Glomerular visceral epithelial cell (primary cell): ENCODE measurements around the gene CISD1.
"Not testable (repeated sequence)": the region's sequence is repeated elsewhere in the genome, so short reads cannot be mapped to it uniquely, and the experiment has no call there.

Source experiments
- DNase-seq: peaks from one replicate; pipeline ENCODE4 v3.0.0-alpha.2; 2016; ENCODE audit errors: extremely low spot score

The CISD1 gene

GRCh38 chr10:58268946-58269781 lies at the start of gene CISD1:
Gene CISD1, plus strand, starts transcription at chr10:58269162. Its CDS starts 112 bp downstream, at chr10:58269274.
- peak; percentile 100 for DNase-seq

GRCh38 chr10:58219875-58220274 lies 49.1 kb upstream of the CISD1 start:
- DNase-seq: no peak

GRCh38 chr10:58220769-58221451 lies 48.1 kb upstream of the CISD1 start:
- no peak for DNase-seq

GRCh38 chr10:58225654-58226053 lies 43.3 kb upstream of the CISD1 start:
- no peak for DNase-seq

GRCh38 chr10:58229856-58230255 lies 39.1 kb upstream of the CISD1 start:
- not testable (repeated sequence) for DNase-seq

- DNase-seq: peak; percentile 81
Observed at GRCh38 chr10:58237014-58237834, 31.7 kb upstream of the CISD1 start.

- DNase-seq: no peak
Observed at GRCh38 chr10:58239561-58240169, 29.3 kb upstream of the CISD1 start.

GRCh38 chr10:58240531-58240930 lies 28.4 kb upstream of the CISD1 start:
- DNase-seq: peak; percentile 57

- DNase-seq: no peak
Observed at GRCh38 chr10:58241346-58241745, 27.6 kb upstream of the CISD1 start.

- DNase-seq: no peak
Observed at GRCh38 chr10:58243269-58243668, 25.7 kb upstream of the CISD1 start.

GRCh38 chr10:58243801-58244200 lies 25.2 kb upstream of the CISD1 start:
- DNase-seq: not testable (repeated sequence)

GRCh38 chr10:58244242-58244641 lies 24.7 kb upstream of the CISD1 start:
- not testable (repeated sequence) for DNase-seq

GRCh38 chr10:58244666-58245065 lies 24.3 kb upstream of the CISD1 start:
- not testable (repeated sequence) for DNase-seq

- DNase-seq: no peak
Observed at GRCh38 chr10:58253184-58253583, 15.8 kb upstream of the CISD1 start.

- no peak for DNase-seq
Observed at GRCh38 chr10:58254644-58255043, 14.3 kb upstream of the CISD1 start.

GRCh38 chr10:58256013-58256780 lies 12.8 kb upstream of the CISD1 start:
- not testable (repeated sequence) for DNase-seq

GRCh38 chr10:58258977-58259692 lies 9.8 kb upstream of the CISD1 start:
- no peak for DNase-seq

- DNase-seq: no peak
Observed at GRCh38 chr10:58260334-58260733, 8.6 kb upstream of the CISD1 start.

GRCh38 chr10:58262766-58263165 lies 6.2 kb upstream of the CISD1 start:
- DNase-seq: no peak

- DNase-seq: no peak
Observed at GRCh38 chr10:58264780-58265179, 4.2 kb upstream of the CISD1 start.
